HL-60 (cell line): Measurements from ENCODE around the gene OR6S1.

Experiments used
- CTCF ChIP-seq: IDR thresholded peaks from one replicate; pipeline ENCODE4 v1.5.1; 2011; ENCODE audit warnings: low read length, control low read depth, inconsistent platforms; ENCODE audit not compliant: insufficient read depth
- GABPA ChIP-seq: IDR thresholded peaks from 2 replicates; pipeline ENCODE4 v1.6.1; 2012; ENCODE audit warnings: low read depth

- no peak for TF ChIP-seq CTCF
- TF ChIP-seq GABPA, result no peak
Observed at GRCh38 chr14:20608383-20609110, 32.9 kb downstream of the OR6S1 start.
